ENCODE data around the gene RPL23. TPM values are rescaled to one million over a fixed set of nuclear protein-coding genes. Genes with fewer than 3 reads are reported as not detected.
A peak's percentile ranks its signal among the peaks of the same experiment; 100 is the strongest.

RPL23 gene
- total RNA-seq, 4 donors from 2014 or later: 721 to 1,711 (median 1,283) TPM

DNA sequence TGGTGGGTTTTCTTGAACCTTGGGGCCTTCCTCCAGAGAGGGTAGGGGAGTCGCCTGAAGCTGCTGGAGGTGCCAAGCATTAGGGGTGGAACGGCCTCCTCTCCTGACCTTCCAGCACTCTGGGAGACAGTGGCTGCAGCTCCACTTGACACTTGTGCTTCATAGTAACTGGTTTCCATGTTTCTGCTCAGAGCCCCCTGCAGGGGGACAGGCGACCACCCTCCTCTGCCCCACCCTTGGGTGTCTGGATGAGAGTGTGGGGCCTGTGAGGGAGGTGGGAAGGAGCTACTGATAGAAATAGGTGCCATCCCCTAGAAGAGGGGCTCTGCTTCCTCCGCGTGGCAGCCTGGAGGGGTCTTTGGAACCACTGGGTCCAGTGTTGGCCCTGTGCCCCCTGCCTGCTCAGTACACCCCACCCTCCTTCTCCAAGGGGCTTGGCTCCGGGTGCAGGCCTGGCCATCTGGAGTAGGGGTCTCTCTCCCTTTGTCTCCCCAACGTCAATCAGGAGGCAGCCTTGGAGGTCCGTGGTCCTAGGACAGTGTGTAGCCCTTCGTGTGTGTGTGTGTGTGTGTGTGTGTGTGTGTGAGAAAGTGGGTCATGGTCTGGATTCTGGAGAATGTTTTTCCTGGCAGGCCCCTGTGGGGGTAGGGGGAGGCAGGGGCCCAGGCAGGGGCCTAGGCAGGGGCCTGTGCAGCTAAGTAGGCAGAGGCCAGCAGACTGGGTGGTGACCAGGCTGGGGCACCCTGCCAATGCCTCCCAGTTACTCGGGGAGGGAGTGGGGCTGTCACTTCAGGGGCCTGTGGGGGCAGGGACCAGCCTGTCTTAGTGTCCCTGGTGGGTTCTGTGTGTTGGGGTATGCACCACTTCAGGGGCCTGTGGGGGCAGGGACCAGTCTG, 21.2 kb upstream of the RPL23 start:
- H3K4me3 ChIP-seq: peak overlapping the region; percentile 10 to 34 (median 21)

DNA sequence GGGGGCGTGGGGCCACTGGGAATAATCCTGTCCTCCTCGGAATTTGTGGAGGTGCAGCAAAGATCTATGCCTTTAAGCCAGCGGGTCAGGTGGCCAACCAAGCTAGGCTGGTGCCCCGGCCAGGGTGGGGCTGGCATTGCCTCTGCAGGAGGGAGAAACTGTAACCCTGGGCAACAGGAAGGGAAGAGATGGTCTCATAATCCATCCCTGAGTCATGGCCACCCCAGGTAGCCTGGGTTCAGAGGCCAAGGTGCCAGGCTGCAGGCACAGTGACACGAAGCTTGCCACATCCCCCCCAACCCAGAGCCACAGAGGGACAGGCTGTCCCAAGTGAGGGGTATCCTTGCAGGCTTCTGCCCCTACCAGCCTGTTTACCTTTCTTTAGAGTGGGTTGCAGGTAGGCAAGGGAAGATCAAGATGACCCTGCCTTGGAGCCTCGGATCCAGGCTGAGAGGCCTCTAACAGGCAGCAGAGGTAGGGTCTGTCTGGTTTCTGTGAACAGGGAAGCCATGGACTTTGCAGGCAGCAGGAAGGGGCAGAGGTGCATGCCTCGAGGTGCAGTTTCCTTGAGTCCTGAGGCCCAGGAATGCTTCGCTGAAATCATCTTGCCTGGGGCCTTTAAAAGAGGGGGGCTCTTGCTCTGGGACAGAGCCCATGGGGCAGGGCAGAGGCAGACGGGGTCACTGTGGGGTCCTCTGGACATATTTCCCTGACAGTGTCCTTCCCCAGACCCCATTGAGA, 20.3 kb upstream of the RPL23 start:
- 64% methylated on average over 5 of the region's 9 CpGs for WGBS
- DNase-seq (ENCODE audit: extremely low spot score): no peak
- H3K4me1 ChIP-seq: peaks cover 63 to 80% (median 79%) of the 10 kb centered on the region in 4 donors
- no peaks in the 10 kb centered on the region for H3K27me3 ChIP-seq
- H3K9me3 ChIP-seq: no peaks in the 10 kb centered on the region
- peaks cover 0 to 16% (median 11%) of the 10 kb centered on the region in 4 donors for H3K36me3 ChIP-seq
- TF ChIP-seq POLR2AphosphoS5 (IDR thresholded peaks at IDR 0.05) (no peak), POLR2A (IDR thresholded peaks at IDR 0.05; ENCODE audit: low read depth) (no peak), EP300 (IDR thresholded peaks at IDR 0.05) (no peak)
- TF ChIP-seq, protein P1, sequence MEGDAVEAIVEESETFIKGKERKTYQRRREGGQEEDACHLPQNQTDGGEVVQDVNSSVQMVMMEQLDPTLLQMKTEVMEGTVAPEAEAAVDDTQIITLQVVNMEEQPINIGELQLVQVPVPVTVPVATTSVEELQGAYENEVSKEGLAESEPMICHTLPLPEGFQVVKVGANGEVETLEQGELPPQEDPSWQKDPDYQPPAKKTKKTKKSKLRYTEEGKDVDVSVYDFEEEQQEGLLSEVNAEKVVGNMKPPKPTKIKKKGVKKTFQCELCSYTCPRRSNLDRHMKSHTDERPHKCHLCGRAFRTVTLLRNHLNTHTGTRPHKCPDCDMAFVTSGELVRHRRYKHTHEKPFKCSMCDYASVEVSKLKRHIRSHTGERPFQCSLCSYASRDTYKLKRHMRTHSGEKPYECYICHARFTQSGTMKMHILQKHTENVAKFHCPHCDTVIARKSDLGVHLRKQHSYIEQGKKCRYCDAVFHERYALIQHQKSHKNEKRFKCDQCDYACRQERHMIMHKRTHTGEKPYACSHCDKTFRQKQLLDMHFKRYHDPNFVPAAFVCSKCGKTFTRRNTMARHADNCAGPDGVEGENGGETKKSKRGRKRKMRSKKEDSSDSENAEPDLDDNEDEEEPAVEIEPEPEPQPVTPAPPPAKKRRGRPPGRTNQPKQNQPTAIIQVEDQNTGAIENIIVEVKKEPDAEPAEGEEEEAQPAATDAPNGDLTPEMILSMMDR (IDR thresholded peaks at IDR 0.05): no peak
- peak overlapping the region; percentile 57 to 98 (median 97) for H3K27ac ChIP-seq (replicated peaks in 1 of 4)
- peak overlapping the region in 3 of 4 donors; percentile 20 to 34 (median 22) for H3K4me3 ChIP-seq
- intact Hi-C loops (cut with DNase I): loop anchor here (5.0 kb wide), 1 partner anchor 33 kb away; no protein-coding TSS in a partner anchor

More for the DNA sequence above, 21.2 kb upstream of the RPL23 start:
- intact Hi-C loops (cut with DNase I): loop anchor here (5.0 kb wide), 1 partner anchor 33 kb away; no protein-coding TSS in a partner anchor
- Histone ChIP-seq H3K27me3 (no peaks in the 10 kb centered on the region), H3K9me3 (no peaks in the 10 kb centered on the region), H3K27ac (replicated peaks in 1 of 4) (peak overlapping the region; percentile 57 to 98 (median 97)), H3K36me3 (peaks cover 0 to 18% (median 14%) of the 10 kb centered on the region in 4 donors), H3K4me1 (peaks cover 71 to 89% (median 88%) of the 10 kb centered on the region in 4 donors)
- no peak for DNase-seq (ENCODE audit: extremely low spot score)
- TF ChIP-seq POLR2A (IDR thresholded peaks at IDR 0.05; ENCODE audit: low read depth) (no peak), POLR2AphosphoS5 (IDR thresholded peaks at IDR 0.05) (no peak), EP300 (IDR thresholded peaks at IDR 0.05) (no peak)
- TF ChIP-seq, protein P1 (IDR thresholded peaks at IDR 0.05): no peak
- 39% methylated on average over 6 of the region's 10 CpGs for WGBS

DNA sequence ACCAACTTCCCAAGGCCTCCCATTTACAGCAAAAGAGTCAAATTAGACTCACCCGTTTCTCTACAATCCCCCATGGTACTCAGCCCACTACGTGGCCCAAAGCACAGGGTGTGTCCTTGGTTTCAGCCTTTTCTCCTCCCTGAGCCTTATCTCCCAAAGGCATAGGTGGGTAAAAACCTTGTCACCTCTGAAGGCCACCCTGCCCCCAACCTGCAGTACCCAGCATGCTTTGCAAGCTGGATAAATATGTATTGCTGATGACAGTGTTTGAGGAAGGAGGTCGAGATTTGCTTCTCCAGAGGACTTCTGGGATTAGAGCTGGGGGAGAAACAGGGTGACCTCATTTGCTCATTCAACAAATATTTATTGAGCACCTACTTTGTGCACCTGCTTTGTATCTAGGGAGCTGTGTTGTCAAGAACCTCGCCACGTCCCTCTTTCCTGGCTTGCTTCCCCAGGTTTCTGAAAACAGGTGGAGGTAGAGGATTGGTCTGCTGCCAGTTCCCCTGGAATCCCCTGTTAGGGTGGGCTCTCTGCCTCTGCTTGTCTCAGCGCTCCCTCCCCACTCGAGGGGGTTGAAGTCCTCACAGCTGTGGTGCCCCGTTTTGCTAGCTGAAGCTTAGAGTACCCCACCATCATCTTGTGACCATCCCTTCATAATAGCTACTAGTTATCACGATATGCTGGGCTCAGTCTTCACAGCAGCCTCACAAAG, 19.3 kb upstream of the RPL23 start:
- no peaks in the 10 kb centered on the region for H3K27me3 ChIP-seq
- H3K9me3 ChIP-seq: no peaks in the 10 kb centered on the region
- H3K36me3 ChIP-seq: peaks cover 0 to 6% (median 2%) of the 10 kb centered on the region in 4 donors
- H3K4me1 ChIP-seq: peaks cover 65 to 83% (median 80%) of the 10 kb centered on the region in 4 donors
- peak overlapping the region in 3 of 4 donors; percentile 80 to 94 (median 92) for H3K4me3 ChIP-seq
- no peak for TF ChIP-seq POLR2AphosphoS5 (IDR thresholded peaks at IDR 0.05)
- no peak for TF ChIP-seq POLR2A (IDR thresholded peaks at IDR 0.05; ENCODE audit: low read depth)
- no peak for TF ChIP-seq EP300 (IDR thresholded peaks at IDR 0.05)
- TF ChIP-seq, protein P1 (IDR thresholded peaks at IDR 0.05): no peak
- intact Hi-C loops (cut with DNase I): loop anchor here (5.0 kb wide), 1 partner anchor 34 kb away; no protein-coding TSS in a partner anchor
- H3K27ac ChIP-seq (replicated peaks in 1 of 4): peak overlapping the region; percentile 95 to 98 (median 97)
- DNase-seq (ENCODE audit: extremely low spot score): no peak
- 47% methylated on average over 9 of the region's 9 CpGs for WGBS

DNA sequence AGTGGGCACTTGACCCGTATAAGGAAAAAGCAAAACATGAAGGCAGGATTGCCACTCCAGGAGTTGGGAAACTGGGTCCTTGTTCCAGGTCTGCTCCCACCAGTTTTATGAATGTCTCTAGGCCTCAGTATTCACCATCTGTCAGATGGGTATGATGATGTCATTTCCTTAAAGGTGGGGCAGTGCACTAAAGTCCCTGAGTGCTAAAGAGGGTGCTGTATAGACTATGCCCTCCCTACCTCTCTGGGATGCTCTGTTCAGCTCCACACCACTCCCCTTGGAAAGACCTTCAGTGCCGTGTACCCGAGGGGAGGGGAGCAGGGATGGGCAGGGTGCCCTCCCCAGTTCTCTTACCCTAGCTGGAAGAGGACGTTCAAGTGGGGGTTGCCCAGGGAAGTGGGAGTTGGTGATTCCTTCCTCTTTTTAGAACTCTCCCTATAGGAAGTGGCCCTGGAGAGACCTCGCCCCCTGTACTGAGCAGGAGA, 18.5 kb upstream of the RPL23 start:
- DNase-seq (ENCODE audit: extremely low spot score): no peak
- H3K4me3 ChIP-seq: peak overlapping the region; percentile 80 to 98 (median 93)
- intact Hi-C loops (cut with DNase I): loop anchor here (5.0 kb wide), 1 partner anchor 35 kb away; no protein-coding TSS in a partner anchor
- no peaks in the 10 kb centered on the region for H3K9me3 ChIP-seq
- H3K4me1 ChIP-seq: peaks cover 60 to 80% (median 76%) of the 10 kb centered on the region in 4 donors
- H3K27ac ChIP-seq (replicated peaks in 1 of 4): peak overlapping the region; percentile 95 to 98 (median 97)
- 36% methylated on average over 4 of the region's 5 CpGs for WGBS
- no peaks in the 10 kb centered on the region for H3K27me3 ChIP-seq
- H3K36me3 ChIP-seq: no peaks in the 10 kb centered on the region
- TF ChIP-seq POLR2A (IDR thresholded peaks at IDR 0.05; ENCODE audit: low read depth): no peak
- TF ChIP-seq, protein P1 (IDR thresholded peaks at IDR 0.05): no peak
- no peak for TF ChIP-seq EP300 (IDR thresholded peaks at IDR 0.05)
- TF ChIP-seq POLR2AphosphoS5 (IDR thresholded peaks at IDR 0.05): no peak
